ENCODE data around the gene RHOU.
"Not testable (repeated sequence)": the region's sequence is repeated elsewhere in the genome, so short reads cannot be mapped to it uniquely, and the experiment has no call there.

The RHOU gene

DNA sequence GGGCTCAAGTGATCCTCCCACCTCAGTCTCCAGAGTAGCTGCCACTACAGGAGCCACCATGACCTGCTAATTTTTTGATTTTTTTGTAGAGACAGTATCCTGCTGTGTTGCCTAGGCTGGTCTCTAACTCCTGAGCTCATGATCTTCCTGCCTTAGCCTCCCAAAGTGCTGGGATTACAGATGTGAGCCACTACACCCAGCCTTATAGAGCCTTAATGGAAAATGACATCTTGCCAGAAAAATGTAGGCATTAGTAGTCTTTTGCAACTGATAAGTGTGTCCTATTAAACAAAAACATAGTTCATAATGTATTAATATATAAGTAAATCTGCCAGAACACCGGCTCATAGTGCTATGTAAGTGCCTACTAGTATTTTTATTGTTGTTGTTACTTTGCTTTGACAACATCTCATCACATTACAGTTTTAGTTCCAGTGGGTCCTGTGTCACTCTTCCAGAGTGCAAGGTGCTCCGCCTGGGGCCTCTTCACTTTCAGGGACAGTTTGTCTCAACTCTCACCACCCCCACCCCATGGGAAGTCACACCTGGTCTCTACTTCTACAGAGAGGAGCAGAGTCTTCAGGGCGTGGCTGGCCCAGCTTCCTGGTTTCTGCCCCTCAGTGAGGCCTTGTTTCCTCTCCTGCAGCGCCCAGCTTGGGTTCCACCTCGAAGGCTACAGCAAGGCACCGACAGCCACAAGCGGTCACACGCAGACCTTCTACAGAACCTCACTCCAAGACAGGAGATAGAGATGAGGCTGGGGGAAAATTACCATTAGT is 30.1 kb downstream of the RHOU start:
- TF ChIP-seq, protein P1, sequence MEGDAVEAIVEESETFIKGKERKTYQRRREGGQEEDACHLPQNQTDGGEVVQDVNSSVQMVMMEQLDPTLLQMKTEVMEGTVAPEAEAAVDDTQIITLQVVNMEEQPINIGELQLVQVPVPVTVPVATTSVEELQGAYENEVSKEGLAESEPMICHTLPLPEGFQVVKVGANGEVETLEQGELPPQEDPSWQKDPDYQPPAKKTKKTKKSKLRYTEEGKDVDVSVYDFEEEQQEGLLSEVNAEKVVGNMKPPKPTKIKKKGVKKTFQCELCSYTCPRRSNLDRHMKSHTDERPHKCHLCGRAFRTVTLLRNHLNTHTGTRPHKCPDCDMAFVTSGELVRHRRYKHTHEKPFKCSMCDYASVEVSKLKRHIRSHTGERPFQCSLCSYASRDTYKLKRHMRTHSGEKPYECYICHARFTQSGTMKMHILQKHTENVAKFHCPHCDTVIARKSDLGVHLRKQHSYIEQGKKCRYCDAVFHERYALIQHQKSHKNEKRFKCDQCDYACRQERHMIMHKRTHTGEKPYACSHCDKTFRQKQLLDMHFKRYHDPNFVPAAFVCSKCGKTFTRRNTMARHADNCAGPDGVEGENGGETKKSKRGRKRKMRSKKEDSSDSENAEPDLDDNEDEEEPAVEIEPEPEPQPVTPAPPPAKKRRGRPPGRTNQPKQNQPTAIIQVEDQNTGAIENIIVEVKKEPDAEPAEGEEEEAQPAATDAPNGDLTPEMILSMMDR (IDR thresholded peaks at IDR 0.05; ENCODE audit: control insufficient read depth, extremely low read depth, insufficient read depth), result no peak

DNA sequence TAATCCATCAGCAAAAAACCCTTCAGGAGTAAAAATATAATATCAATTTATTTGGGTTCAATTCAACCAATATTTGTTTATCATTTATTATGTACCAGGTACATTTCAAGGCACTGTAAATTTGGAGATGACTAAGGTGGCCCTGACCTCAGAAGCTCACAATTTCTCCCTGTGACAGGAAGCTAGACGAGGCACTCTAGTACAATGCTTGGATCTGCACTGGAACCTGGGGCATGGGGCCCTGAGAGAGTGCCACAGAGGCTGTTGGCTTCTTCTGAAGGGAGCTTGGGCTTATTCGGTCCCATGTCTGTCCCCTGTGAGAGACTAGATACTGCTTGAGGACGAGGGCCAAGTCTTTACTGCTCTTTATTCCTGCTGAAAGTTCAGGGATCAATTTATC is 31.5 kb downstream of the RHOU start:
- no peak for DNase-seq (ENCODE audit: low read depth)
- TF ChIP-seq, protein P1 (IDR thresholded peaks at IDR 0.05; ENCODE audit: control insufficient read depth, extremely low read depth, insufficient read depth), result no peak
- H3K4me3 ChIP-seq (ENCODE audit: low read depth, low read length), result no peak overlapping the region

More for the DNA sequence above, 30.1 kb downstream of the RHOU start:
- DNase-seq (ENCODE audit: low read depth), result no peak
- no peak overlapping the region for H3K4me3 ChIP-seq (ENCODE audit: low read depth, low read length)

DNA sequence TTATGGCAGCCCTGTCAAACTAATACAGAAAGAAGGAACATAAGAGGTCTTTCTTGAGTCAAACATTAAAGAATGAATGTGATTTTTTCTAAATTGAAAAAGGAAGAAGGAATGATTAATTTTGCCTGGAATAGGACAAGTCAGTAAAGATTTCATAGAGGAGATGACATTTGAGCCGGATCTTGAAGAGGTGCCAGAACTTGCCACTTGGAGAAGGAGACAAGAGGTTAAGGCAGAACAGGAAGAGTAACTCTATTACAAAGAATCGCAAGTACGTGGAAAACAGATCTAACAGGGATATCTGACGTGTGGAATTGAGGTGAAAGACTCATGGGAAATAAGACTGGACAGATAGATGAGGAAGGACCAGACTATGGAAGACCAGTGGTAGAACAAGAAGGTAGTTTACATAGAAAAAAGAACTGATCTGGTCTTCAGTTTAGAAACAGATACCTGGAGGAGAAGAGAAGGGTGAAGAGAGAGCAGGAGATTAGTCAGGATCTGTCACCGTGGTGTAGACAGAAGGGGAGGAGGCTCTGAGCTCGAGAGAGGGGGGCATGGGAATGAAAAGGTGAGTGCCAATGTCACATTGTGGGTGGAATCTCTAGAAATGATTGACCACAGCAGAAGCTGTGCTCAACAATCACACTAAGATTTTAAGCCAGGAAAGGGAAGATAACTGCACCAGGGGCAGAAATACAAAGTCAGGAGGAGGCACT is 32.5 kb downstream of the RHOU start:
- DNase-seq (ENCODE audit: low read depth), result peak; percentile 48
- no peak overlapping the region for H3K4me3 ChIP-seq (ENCODE audit: low read depth, low read length)
- TF ChIP-seq, protein P1 (IDR thresholded peaks at IDR 0.05; ENCODE audit: control insufficient read depth, extremely low read depth, insufficient read depth), result no peak

DNA sequence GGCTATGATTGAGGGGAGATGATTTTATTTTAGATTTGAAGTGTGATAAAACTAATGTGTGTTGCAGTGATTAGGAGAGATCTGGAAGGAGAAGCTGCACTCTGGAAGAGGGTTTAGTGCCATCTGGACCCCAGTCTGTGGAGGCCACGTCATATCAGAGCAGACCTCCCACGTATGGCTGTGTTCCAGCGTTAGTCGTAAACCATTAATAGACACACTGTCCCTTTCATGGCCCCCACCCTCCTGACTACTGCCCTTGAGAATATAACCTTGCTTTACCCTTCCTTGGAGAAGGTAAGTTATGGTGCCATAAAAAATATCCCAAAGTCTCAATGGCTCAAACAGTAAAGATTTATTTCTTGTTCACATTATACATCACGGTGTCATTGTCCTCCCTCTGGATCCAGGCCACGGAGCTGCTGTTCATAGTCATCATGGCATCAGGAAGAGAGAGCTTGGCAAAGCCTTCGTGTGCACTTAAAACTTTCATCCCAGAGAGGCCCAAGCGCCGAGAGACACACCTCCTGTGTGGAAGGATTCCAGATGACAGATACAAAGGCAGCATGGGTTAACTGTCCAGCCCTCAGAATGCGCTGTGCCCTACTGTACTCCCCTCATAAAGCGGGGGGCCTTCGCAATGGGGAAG is 33.2 kb downstream of the RHOU start:
- no peak overlapping the region for H3K4me3 ChIP-seq (ENCODE audit: low read depth, low read length)
- TF ChIP-seq, protein P1 (IDR thresholded peaks at IDR 0.05; ENCODE audit: control insufficient read depth, extremely low read depth, insufficient read depth), result no peak
- no peak for DNase-seq (ENCODE audit: low read depth)

DNA sequence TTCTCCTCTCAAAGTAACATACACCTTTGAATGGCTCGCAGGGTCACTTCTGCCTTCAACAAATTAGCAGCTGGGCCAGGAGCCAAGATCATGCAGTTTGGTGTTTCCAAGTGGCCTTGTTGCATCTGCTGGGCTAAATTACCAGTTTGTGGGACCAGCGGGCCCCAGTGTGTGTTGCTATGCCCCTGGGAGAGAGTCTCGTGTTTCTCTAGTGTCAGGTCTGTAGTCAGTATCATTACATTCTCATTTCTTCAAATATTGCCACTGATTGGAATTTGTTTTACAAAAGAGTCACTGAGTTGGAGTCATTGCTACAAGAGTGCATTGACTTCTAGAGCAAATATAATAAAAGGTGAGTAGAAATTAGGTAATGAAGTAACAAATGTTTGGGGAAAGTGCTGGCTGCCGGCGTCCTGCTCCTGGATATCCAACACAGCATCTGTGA is 35.5 kb downstream of the RHOU start:
- no peak overlapping the region for H3K4me3 ChIP-seq (ENCODE audit: low read depth, low read length)
- DNase-seq (ENCODE audit: low read depth), result no peak
- TF ChIP-seq, protein P1 (IDR thresholded peaks at IDR 0.05; ENCODE audit: control insufficient read depth, extremely low read depth, insufficient read depth), result no peak

DNA sequence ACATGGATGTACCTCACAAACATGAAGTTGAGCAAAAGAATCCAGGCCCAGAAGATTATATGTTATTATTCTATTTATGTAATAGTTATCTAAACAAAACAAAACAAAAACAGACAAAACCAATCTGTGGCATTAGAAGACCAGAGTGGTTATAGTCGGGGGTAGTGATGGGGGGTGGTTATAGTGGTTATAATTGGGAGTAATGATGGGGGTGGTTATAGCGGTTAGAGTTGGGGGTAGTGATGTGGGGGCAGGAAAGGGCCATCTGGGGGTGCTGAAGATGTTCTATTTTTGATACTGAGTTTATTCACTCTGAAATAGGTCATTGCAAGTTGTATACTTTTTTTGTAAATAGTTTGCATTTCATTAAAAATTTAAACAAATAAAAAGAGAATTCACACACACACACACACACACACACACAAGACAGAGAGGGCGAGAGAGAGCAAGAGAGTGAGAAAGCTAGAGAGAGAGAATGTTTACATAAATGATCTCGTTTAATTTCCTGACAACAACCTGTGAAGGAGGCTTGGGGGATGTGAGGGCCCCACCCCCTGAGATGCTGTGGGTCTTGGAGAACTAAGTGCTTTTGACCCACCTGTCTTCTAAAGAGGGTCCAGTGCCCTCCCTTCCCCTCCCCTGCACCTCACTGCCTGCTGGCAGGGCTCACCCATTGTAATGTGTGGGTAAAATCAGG is 37.4 kb downstream of the RHOU start:
- DNase-seq (ENCODE audit: low read depth), result no peak
- TF ChIP-seq, protein P1 (IDR thresholded peaks at IDR 0.05; ENCODE audit: control insufficient read depth, extremely low read depth, insufficient read depth), result 0 out of 2 replicates have a peak, but pooled peaks have one; percentile 18
- H3K4me3 ChIP-seq (ENCODE audit: low read depth, low read length), result no peak overlapping the region

DNA sequence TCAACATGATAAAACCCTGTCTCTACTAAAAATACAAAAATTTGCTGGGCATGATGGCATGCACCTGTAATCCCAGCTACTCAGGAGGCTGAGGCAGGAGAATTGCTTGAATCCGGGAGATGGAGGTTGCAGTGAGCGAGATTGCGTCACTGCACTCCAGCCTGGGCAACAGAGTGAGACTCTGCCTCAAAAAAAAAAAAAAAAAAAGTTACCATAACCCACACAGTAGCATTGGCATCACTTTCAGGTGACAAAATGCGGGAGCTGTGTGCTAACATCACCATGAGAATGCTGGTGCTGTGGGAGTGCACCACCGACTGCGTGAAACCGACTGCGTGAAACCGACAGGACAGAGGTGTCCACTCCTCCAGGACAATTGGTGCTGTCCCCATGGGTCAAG is 40.7 kb downstream of the RHOU start:
- not testable (repeated sequence) for H3K4me3 ChIP-seq (ENCODE audit: low read depth, low read length); DNase-seq (ENCODE audit: low read depth)

All from LNCaP clone FGC (cell line).